Stimulated activated CD4-positive, alpha-beta T cell treated with anti-CD3 and anti-CD28 coated beads, TNF-alpha, amount 100 ng/mL, for 4 hours (primary cell): ENCODE results near the gene KCP.
"Not testable (repeated sequence)": the region's sequence is repeated elsewhere in the genome, so short reads cannot be mapped to it uniquely, and the experiment has no call there.

Experiments used
- DNase-seq, 3 experiments: peaks; one replicate each; pipeline ENCODE4 v3.0.0-alpha.2; 2020; ENCODE audit warnings: low read depth in 3 of 3

Gene KCP

DNA sequence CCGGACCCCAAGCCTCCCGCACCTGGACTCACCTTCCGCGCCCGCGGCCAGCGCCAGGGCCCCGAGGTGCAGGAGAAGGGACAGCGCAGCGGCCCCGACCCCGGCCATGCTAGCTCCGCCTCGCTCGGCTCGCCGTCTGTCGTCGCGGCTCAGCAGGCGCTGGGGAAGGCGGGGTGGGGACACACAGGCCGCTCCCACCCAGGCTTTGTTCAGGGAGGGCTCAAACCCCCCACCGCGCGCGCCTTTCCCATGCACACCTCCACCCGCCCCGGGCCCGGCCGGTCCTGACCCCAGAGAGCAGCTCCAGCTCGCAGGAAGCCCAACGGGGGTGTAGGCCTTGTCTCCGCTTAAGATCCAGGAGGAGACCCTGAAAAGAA, at the start of gene KCP:
TSS of gene KCP (minus strand) at position 141 of the 377 bp plus-strand sequence. CDS start at position 108, 33 bp downstream.
- DNase-seq: no peak

DNA sequence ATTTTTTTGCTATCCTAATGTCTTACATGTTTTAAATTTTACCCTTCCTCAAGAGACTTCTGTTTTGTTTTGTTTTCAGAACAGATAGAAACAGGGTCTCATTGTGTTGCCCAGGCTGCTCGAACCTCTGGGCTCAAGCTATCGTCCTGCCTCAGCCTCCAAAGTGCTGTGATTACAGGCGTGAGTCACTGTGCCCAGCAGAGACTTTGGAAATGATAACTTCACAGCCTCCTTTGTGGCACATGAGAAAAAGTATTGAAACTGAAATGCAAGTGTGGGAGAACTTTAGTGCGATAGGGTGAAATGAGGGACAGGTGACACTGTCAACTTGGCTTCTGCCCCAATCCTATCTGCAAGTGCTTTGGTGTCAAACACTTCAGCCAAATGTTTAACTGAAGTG, 48.8 kb upstream of the KCP start:
- no peak for DNase-seq

DNA sequence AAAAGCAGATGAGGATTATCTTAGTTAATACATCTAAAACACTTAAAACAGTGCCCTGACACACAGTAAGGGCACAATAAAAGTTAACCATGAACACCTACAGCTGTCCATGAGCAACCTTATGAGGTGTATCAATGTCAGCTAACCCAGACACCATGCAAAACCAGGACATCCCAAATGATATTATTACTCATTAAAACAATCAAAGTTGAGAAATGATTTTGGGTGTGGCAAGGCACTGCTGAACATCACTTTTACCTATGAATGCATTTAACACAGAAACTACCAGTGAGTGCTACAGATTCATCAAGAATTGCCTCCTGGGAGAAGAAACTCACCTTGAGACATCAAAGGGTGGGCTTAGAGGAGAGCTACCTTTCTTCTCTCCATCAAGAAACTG, 45.5 kb upstream of the KCP start:
- no peak for DNase-seq

DNA sequence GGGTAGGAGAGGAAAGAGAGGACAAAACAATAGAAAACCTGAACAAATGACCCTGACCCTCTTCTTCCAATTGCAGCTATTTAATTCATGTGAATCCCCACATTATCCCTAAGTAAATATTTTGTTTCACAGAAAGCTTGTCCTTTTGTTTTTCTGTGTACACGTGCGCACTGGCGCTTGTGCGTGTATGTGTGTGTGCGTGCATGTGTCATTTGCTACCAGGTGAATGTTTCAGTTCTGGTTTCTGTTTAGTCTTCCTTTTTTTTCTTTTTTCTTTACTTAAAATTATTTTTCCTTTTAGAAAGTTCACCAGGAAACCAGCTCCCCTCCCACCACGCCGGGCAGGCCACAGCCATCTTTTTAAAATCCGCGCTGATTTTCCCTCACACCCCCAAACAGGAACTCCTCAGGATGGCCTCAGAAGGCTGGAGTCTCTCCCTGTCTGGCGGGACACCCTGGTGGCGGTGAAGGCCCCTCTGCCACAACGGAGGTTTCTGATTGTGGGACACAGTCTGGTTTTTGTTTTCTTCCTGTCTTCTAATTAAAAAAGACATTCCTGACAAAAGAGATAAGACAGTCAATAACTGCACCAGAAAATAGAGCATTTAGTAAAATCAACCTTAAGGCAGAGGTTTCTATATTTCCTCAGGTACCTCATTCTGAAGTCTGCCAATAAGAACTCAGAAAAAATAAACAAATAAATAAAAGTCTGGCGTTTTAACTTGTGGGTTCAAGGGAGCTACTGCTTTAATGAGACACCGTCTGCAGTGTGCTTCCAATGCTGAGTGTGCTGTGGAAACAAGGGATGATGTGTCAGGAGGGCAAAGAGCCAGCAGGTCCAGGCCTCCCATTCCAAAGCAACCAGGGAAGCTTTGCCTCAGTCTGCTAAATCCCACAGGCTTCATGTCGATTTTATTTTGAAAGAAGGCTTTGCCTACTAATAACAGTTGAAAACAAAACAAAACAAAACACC, 44.6 kb upstream of the KCP start:
- no peak for DNase-seq

DNA sequence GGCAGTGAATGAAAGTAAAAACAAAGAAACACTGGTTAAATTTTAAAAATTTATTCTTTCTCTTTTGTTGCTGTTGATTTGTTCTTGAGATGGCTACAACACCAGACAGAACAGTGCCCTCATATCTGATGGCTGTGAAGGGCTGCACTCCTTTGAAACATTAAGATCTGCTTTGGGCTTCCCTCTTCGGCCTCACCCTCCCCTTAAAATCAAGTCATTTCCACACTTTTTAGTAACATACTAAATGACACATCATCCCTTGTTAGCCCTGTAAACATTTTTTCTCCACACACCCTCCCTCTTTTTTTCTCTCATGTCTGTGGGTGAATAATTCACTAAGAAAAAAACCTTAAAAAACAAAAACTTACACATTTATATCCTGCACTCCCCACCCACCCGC, 43.6 kb upstream of the KCP start:
- DNase-seq: no peak

DNA sequence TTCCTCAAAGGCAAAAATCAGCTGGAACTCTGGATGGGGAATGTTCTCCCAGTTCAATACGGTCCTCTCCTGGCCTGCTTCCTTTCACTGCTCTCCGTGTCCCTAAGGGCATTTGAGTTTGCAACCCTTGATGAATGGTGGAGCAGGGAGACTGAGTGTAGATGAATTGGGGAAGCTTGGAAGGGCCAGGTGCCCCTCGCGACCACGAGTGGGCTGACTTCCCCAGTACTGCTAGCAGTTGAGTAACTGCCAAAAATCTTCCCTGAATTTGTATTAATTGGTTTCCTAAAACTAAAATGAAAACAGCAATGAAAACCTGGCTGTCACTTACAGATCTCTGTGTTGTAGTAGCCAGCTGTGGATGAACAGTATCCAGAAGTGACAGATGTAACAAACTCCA, 40.8 kb upstream of the KCP start:
- DNase-seq: no peak

DNA sequence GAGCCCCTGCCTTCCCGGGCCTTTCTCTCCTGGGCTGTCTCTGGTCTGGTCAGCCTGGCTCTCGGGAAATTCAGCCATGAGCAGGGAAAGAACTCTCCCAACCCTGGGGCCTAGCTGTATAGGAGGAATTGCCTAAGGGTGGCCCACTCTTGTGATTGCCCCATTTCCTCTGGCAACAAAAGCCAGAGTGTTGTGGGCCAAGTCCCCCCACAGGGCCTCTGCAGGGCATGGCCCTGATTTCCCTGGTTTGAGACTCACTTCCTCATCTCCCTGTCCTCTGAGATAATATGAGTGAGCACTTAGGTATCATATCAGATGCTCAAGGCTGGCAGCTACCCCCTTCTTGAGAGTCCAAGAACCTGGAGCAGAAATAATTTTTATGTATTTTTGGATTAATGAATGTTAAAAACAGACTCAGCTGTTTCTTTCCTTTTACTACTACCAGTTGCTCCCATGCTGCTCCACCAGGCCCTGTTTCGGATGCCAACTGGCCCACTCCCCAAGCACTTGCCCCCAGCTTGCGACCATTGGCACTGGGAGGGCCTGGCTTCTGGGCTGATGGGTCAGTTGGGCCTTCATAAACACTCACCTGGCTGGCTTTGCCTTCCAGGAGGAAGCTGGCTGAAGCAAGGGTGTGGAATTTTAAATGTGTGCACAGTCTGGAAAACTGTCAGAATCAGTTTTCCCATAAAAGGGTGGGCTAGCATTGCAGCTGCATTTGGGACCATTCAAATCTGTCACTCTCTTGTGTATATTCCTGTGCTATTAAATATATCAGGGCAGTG, 38.7 kb upstream of the KCP start:
- DNase-seq: no peak

DNA sequence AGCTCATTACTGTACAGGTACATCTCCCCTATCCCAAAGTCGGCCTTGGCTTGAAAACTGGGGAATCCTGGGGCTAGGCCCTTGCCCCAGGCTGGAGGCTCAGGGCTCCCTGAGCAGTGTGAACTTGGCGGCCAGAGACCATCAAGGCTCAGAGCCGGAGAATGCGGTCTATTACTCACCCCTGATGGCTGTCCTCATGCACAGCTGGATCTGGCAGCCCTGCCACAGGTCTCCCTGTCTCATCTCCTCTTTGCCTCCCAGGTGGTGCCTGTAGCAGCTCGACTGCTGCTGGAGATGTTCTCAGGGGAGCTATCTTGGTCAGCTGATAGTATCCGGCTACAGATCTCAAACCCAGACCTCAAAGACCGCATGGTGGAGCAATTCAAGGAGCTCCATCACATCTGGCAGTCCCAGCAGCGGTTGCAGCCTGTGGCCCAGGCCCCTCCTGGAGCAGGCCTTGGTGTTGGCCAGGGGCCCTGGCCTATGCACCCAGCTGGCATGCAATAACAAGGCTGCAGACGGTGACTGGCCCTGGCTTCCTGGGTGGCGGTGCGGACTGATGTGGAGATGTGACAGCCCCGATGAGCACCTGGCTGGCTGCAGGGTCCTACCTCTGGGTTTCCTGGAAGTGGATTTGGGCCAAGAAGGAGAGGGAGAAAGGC, 37.9 kb upstream of the KCP start:
- DNase-seq: no peak

DNA sequence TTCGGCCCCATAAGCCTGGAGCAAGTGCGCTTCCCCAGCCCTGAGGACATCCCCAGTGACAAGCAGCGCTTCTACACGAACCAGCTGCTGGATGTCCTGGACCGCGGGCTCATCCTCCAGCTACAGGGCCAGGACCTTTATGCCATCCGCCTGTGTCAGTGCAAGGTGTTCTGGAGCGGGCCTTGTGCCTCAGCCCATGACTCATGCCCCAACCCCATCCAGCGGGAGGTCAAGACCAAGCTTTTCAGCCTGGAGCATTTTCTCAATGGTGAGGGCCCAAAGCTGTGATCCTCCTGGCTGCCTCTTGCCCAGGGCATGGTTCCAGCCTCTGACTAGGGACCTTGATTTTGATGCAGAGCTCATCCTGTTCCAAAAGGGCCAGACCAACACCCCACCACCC, 37.3 kb upstream of the KCP start:
- no peak for DNase-seq

DNA sequence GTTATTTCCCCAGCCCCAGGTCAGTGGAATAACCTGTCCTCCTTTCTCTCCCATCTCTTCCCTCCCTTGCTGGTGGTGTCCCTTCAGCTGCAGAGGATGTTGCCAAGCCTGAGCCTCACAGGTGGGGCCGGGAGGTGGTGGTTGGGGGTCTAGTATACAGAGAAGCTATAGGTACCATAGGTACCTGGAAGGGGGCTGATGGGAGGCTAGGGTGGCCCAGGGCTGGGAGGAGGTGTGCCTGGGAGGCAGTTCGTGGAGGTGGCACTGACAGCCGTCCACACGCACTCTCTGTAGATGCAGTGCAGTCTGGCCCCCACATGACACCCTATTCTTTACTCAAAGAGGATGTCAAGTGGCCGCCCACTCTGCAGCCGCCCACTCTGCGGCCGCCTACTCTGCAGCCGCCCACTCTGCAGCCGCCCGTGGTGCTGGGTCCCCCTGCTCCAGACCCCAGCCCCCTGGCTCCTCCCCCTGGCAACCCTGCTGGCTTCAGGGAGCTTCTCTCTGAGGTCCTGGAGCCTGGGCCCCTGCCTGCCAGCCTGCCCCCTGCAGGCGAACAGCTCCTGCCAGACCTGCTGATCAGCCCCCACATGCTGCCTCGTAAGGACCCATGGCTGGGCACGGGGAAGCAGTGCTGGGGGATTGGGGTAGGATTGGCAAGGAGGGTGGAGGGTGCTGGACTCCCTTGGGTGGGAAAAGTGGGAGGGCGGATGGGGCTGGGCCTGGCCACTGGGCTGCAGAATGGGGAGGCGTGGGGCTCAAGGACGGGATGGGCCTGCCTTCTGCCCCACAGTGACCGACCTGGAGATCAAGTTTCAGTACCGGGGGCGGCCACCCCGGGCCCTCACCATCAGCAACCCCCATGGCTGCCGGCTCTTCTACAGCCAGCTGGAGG, 36.7 kb upstream of the KCP start:
- no peak for DNase-seq

DNA sequence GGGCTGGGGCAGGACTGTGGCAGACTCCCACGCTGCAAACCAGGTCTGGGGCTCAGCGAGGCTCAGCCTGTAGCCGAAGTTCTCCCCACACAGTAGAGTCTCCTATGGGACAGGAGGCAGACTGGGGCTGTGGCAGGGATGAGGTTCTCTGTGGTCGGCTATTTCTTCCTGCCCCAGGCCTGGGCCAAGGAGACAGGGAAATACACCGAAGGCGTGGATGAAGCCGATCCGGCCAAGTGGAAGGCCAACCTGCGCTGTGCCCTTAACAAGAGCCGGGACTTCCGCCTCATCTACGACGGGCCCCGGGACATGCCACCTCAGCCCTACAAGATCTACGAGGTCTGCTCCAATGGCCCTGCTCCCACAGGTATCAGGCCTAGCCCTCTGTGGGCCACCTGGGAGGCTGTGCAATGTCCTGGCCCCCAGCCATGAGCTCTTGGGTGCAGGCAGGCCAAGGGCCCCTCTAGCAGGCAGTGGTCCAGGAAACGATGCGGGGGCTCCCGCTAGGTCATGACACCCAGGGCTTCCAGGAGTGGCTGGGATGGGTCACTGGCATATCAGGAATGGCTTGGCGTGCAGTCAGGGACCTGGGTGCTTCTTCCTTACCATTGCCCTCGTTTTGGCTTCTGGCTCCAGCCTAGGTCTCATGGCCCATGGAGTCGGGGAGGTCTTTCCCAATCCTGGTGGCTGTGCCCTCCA, 35.3 kb upstream of the KCP start:
- no peak for DNase-seq

DNA sequence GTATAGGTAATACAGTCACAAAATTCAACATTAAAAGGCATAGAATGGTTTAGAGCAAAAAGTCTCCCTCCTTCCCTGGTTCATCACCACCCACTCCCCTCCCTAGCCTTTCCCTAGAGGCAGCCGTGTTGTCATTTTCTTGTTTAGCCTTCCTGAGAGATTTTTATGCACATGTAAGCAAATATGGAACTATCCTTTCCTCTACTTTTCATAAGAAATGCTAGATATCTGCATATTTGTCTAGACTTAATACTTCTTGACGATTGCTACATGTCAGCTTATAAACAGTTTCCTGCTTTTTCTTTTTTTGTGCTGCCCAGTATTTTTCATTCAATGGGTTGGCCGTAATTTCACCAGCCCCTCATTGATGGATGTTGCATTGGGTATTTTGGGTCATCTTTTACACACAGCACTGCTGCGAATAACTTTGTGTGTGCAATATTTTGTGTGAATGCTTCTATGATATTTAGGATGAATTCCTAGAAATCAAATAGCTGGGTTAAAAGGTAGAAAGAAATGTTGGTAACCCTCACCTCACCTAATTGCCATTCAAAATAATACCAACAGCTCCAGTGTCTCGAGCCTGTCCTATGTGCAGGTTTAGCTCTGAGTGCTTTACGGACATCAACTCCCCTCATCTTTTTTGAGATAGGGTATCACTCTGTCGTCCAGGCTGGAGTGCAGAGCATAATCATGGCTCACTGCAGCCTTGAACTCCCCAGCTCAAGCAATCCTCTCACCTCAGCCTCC, 34.2 kb upstream of the KCP start:
- no peak for DNase-seq

DNA sequence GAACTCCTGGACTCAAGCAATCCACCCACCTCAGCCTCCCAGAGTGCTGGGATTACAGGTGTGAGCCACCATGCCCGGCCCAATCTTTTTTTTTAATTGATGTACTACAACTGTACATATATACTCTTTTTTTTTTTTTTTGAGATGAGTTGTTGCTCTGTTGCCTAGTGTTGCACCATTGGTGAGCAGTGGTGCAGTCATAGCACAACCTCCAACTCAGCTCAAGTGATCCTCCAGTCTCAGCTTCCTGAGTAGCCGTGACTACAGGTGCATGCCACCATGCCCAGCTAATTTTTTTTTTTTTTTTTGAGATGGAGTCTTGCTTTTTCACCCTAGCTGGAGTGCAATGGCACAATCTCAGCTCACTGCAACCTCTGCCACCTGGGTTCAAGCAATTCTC, 32.7 kb upstream of the KCP start:
- not testable (repeated sequence) for DNase-seq

DNA sequence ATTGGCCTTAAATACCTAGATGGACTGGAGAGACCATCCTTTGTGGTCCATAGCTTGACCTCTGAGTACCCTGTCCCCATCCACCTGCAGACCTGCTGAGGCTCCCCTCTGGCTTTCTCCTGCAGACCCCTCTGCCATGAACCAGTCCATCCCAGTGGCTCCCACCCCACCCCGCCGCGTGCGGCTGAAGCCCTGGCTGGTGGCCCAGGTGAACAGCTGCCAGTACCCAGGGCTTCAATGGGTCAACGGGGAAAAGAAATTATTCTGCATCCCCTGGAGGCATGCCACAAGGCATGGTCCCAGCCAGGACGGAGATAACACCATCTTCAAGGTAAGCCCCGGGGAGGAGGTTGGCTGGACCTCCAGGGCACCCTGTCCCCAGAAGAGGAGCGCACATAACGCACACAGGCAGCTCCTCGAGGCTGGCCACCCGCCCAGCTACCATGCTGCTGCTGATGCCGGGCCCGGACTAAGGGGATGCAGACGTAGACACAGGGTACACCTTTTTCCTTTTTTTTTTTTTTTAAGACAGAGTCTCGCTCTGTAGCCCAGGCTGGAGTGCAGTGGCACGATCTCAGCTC, 31.5 kb upstream of the KCP start:
- DNase-seq: no peak

DNA sequence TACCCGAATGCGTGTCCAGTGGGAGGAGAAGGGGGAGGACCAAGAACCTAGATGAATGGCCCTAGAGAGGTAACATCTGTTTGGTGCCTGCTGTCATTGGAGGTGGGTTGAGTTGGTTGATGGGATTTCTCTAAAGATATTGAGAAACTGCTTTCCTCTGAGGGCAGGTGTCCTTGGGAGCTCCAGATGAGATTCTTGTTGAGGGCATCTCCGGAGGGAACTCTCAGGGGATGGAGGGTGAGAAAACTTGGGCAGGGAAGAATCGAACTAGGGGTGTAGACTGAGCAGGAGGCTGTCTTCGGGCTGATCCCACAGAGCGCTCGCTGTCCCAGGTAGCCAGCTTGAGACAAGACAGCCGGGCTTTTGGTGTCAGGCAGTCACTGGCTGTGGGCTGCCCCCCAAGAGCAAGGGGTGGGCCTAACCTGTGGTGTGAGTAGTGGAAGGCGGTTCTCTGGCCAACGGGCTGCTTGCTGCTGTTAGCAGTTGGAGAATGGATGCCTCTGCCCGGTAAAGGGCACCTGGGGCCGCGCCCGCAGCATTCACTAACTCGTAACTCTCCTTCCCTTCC, 30.9 kb upstream of the KCP start:
- DNase-seq: no peak

DNA sequence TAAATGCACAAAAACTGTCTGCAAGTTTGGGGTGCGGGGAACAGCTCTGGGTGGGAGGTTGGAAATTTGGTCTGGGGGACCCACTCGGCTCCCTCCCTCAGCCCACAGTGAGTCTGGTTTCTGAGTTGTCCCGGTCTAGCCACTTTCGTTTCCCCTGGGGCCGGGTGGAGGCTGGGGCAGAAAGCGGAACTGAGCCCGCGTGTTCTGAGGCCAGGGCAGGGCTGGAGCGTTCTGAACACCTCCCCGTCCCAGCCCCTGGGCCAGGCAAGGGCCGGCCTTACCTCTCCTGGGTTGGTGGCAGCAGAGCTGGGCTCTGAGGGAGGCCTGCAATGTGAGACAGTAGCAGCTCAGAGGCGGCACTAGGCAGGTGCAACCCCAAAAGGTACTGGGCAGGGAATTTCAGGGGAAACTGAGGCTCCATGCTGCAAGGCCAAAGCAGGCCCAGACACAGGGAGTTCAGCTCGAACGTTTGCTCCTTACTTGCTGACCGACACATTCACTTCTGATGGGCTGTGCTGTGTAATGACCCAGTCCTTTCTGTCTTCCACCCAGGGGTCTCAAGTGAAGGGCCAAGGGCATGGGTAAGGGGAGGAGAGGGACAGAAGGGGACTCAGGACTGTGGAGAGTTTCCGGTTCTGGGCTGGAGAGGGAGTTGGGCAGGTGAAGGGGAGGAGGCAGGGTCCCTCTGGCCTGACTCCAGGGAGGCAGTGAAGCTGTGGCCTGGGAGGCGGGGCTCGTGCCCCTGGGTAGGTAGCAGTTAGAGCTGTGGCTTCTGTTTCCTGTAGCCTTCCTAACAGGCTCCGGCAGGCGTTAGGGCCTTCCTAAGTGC, 30.2 kb upstream of the KCP start:
- DNase-seq: no peak

DNA sequence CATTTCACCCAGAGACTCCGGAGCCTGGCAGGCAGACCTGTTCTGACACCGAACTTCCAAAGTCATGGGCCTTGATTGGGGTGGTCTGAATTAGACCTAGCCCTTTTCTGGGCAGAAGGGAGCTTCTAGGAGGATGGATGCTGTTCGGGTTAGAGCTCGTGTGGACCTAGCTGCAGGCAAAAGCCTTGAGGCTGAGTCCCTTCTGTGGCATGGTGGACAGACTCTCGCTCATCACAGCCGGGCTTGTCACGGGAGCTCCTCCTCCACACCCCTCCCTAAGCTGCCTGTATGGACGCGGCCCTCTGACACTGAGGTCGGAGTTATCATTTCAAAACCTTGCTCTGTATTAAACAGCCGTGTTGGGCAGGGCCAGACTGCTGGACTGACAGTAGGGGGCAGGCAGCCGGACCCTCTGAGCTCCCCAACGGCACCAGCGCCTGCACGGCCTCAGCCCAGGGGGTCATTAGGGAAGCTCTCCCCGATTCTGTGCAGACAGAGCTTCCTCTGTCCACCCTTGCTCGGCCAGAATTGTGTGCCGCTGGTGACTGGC, 29.4 kb upstream of the KCP start:
- no peak for DNase-seq
